Measurements from ENCODE around the gene IST1.

Gene IST1

DNA sequence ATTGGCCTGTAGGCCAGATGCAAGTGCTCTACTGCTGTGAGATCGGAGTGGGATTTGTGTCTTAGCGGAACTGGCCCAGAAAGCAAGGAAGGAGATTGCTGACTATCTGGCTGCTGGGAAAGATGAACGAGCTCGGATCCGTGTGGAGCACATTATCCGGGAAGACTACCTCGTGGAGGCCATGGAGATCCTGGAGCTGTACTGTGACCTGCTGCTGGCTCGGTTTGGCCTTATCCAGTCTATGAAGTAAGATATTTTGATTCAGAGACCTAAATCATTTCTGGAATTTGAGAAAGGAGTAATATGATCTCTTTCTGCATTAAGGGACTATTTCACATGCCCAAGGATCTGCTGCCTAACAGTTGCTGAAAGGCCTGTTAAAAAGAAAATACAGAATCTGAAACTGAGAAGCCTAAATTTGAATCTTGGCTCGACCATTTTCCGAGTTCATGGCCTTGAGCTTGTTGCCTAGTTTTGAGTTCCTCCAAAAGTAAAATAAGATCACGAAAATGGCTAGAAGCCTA, 21.1 kb downstream of the IST1 start:
- no peak overlapping the region for H3K4me3 Mint-ChIP-seq
- H3K27me3 Mint-ChIP-seq (ENCODE audit: low read depth), result no peaks in the 10 kb centered on the region
- no peaks in the 10 kb centered on the region for H3K9me3 Mint-ChIP-seq
- no peak for DNase-seq (ENCODE audit: low spot score)
- H3K27ac Mint-ChIP-seq, result no peak overlapping the region
- peaks cover 28% of the 10 kb centered on the region for H3K4me1 Mint-ChIP-seq (ENCODE audit: low read depth)
- peaks cover 76% of the 10 kb centered on the region for H3K36me3 Mint-ChIP-seq (ENCODE audit: low read depth)

- H3K27me3 Mint-ChIP-seq (ENCODE audit: low read depth), result no peaks in the 10 kb centered on the region
- no peaks in the 10 kb centered on the region for H3K9me3 Mint-ChIP-seq
- no peak overlapping the region for H3K4me3 Mint-ChIP-seq
- peaks cover 24% of the 10 kb centered on the region for H3K4me1 Mint-ChIP-seq (ENCODE audit: low read depth)
- no peak overlapping the region for H3K27ac Mint-ChIP-seq
- no peak for DNase-seq (ENCODE audit: low spot score)
- H3K36me3 Mint-ChIP-seq (ENCODE audit: low read depth), result peaks cover 80% of the 10 kb centered on the region
These were observed 22.6 kb downstream of the IST1 start for GRCh38 chr16:71917900-71918299.

DNA sequence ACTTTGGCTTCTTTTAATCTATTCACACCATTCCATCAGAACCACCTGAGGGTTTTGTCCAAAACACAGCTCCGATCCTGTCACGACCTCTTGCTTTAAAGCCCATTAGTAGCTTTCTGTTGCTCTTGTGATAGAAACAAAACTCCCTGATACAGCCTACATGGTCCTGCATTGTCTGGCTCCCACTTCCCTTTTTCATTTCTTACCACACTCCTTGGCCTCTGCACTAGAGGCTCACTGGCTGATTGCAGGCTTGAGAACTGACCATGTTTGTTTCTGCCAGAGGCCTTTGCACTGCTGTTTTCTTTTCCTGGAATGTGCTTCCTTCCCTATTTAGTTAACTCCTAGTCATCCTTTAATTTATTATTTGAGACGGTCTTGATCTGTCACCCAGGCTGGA, 23.7 kb downstream of the IST1 start:
- Mint-ChIP-seq H3K27me3 (ENCODE audit: low read depth) (no peaks in the 10 kb centered on the region), H3K9me3 (no peaks in the 10 kb centered on the region), H3K4me3 (no peak overlapping the region), H3K36me3 (ENCODE audit: low read depth) (peaks cover 81% of the 10 kb centered on the region), H3K27ac (no peak overlapping the region), H3K4me1 (ENCODE audit: low read depth) (peaks cover 22% of the 10 kb centered on the region)
- DNase-seq (ENCODE audit: low spot score), result no peak

- DNase-seq (ENCODE audit: low spot score), result no peak
- H3K9me3 Mint-ChIP-seq, result no peaks in the 10 kb centered on the region
- H3K27ac Mint-ChIP-seq, result no peak overlapping the region
These were observed 25.3 kb downstream of the IST1 start for GRCh38 chr16:71920658-71921057.

DNA sequence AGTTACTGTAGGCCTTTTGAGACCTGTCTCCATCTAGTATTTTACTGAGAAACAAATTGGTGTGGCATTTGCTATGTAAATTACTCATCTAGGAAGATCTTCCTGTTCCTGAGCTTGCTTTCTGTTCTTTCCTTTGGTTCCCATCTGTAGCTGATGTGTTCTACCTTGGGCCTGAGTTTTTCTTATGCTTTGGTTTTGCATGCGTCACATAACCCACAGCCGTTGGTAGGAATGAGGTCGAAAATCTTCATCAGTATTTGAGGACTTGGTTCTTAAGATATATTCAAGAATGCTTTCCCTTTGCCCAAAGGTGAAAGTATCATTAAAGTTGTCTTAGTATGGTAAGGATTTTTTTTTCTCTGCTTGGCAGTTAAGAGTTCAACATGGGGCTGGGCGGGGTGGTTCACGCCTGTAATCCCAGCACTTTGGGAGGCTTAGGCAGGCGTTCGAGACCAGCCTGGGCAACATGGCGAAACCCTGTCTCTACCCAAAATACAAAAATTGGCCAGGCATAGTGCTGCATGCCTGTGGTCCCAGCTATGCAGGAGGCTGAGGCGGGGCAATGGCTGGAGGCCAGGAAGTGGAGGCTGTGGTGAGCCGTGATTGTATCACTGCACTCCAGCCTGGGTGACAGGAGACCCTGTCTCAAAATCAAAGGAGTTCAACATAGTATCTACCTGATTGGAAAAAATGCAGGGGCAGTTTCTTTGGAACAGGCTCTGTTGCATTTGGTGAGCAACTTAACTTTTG, 28.8 kb downstream of the IST1 start:
- DNase-seq (ENCODE audit: low spot score), result no peak
- Mint-ChIP-seq H3K27ac (peak overlapping the region; percentile 65), H3K9me3 (no peaks in the 10 kb centered on the region), H3K27me3 (ENCODE audit: low read depth) (no peaks in the 10 kb centered on the region), H3K4me3 (no peak overlapping the region), H3K36me3 (ENCODE audit: low read depth) (peaks cover 73% of the 10 kb centered on the region), H3K4me1 (ENCODE audit: low read depth) (peaks cover 8% of the 10 kb centered on the region)

More at GRCh38 chr16:71920658-71921057, 25.3 kb downstream of the IST1 start:
- no peaks in the 10 kb centered on the region for H3K27me3 Mint-ChIP-seq (ENCODE audit: low read depth)
- H3K4me3 Mint-ChIP-seq, result no peak overlapping the region
- peaks cover 81% of the 10 kb centered on the region for H3K36me3 Mint-ChIP-seq (ENCODE audit: low read depth)
- peaks cover 19% of the 10 kb centered on the region for H3K4me1 Mint-ChIP-seq (ENCODE audit: low read depth)

GRCh38 chr16:71924710-71925109, 29.4 kb downstream of the IST1 start:
- Mint-ChIP-seq H3K36me3 (ENCODE audit: low read depth) (peaks cover 69% of the 10 kb centered on the region), H3K27ac (no peak overlapping the region)

GRCh38 chr16:71927383-71927782, 32.1 kb downstream of the IST1 start:
- Mint-ChIP-seq H3K4me3 (no peak overlapping the region), H3K4me1 (ENCODE audit: low read depth) (peaks cover 8% of the 10 kb centered on the region), H3K9me3 (no peaks in the 10 kb centered on the region), H3K27ac (peak overlapping the region; percentile 66), H3K36me3 (ENCODE audit: low read depth) (peaks cover 50% of the 10 kb centered on the region), H3K27me3 (ENCODE audit: low read depth) (no peaks in the 10 kb centered on the region)
- no peak for DNase-seq (ENCODE audit: low spot score)

More at GRCh38 chr16:71924710-71925109, 29.4 kb downstream of the IST1 start:
- DNase-seq (ENCODE audit: low spot score), result no peak
- Mint-ChIP-seq H3K4me3 (no peak overlapping the region), H3K4me1 (ENCODE audit: low read depth) (peaks cover 8% of the 10 kb centered on the region), H3K9me3 (no peaks in the 10 kb centered on the region), H3K27me3 (ENCODE audit: low read depth) (no peaks in the 10 kb centered on the region)

GRCh38 chr16:71927787-71928186, 32.5 kb downstream of the IST1 start:
- no peaks in the 10 kb centered on the region for H3K27me3 Mint-ChIP-seq (ENCODE audit: low read depth)
- no peak for DNase-seq (ENCODE audit: low spot score)
- H3K27ac Mint-ChIP-seq, result peak overlapping the region; percentile 66
- no peaks in the 10 kb centered on the region for H3K9me3 Mint-ChIP-seq
- no peak overlapping the region for H3K4me3 Mint-ChIP-seq
- H3K4me1 Mint-ChIP-seq (ENCODE audit: low read depth), result peaks cover 8% of the 10 kb centered on the region
- peaks cover 46% of the 10 kb centered on the region for H3K36me3 Mint-ChIP-seq (ENCODE audit: low read depth)

GRCh38 chr16:71929048-71929447, 33.7 kb downstream of the IST1 start:
- Mint-ChIP-seq H3K9me3 (no peaks in the 10 kb centered on the region), H3K27me3 (ENCODE audit: low read depth) (no peaks in the 10 kb centered on the region), H3K36me3 (ENCODE audit: low read depth) (peaks cover 39% of the 10 kb centered on the region), H3K4me3 (no peak overlapping the region), H3K4me1 (ENCODE audit: low read depth) (peaks cover 6% of the 10 kb centered on the region), H3K27ac (no peak overlapping the region)
- no peak for DNase-seq (ENCODE audit: low spot score)

- Mint-ChIP-seq H3K4me3 (no peak overlapping the region), H3K4me1 (ENCODE audit: low read depth) (peaks cover 3% of the 10 kb centered on the region), H3K36me3 (ENCODE audit: low read depth) (peaks cover 34% of the 10 kb centered on the region), H3K9me3 (no peaks in the 10 kb centered on the region), H3K27me3 (ENCODE audit: low read depth) (no peaks in the 10 kb centered on the region), H3K27ac (no peak overlapping the region)
- DNase-seq (ENCODE audit: low spot score), result no peak
These were observed 34.8 kb downstream of the IST1 start for GRCh38 chr16:71930013-71930563.

DNA sequence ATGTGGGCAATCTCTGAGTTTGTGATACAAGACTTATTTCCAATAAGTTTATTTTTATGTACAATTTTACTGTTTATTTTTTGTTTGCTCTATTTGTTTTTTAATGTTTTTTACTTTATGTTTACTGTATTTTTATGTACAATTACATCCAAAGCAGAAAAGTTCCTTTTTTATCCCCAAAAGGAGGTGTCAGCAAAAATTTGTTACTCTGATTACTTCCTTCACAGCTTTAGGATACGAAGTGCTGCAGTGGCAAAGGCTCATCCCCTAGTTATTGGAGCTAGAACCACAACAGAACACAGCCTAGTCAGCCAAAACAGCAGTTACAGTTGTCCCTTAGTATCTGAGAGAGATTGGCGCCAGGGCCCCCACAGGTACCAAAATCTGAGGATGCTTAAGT, 35.7 kb downstream of the IST1 start:
- H3K4me1 Mint-ChIP-seq (ENCODE audit: low read depth), result peaks cover 3% of the 10 kb centered on the region
- peaks cover 29% of the 10 kb centered on the region for H3K36me3 Mint-ChIP-seq (ENCODE audit: low read depth)
- no peaks in the 10 kb centered on the region for H3K27me3 Mint-ChIP-seq (ENCODE audit: low read depth)
- no peaks in the 10 kb centered on the region for H3K9me3 Mint-ChIP-seq
- H3K27ac Mint-ChIP-seq, result no peak overlapping the region
- H3K4me3 Mint-ChIP-seq, result no peak overlapping the region
- no peak for DNase-seq (ENCODE audit: low spot score)

DNA sequence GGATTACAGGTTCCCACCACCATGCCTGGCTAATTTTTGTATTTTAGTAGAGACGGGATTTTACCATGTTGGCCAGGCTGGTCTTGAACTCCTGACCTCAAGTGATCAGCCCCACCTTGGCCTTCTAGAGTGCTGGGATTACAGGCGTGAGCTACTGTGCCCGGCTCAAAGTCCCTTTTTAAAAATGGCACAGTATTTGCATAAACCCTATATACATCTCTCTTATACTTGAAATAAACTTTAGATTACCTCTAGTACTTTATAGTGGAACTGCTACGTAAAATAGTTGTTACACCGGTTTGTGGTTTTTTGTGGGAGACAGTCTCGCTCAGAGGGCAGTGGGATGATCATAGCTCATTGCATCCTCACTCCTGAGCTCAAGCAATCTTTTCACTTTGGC, 36.3 kb downstream of the IST1 start:
- Mint-ChIP-seq H3K9me3 (no peaks in the 10 kb centered on the region), H3K4me1 (ENCODE audit: low read depth) (peaks cover 3% of the 10 kb centered on the region), H3K27me3 (ENCODE audit: low read depth) (no peaks in the 10 kb centered on the region), H3K4me3 (no peak overlapping the region), H3K27ac (no peak overlapping the region), H3K36me3 (ENCODE audit: low read depth) (peaks cover 26% of the 10 kb centered on the region)
- DNase-seq (ENCODE audit: low spot score), result no peak

GRCh38 chr16:71933017-71933416, 37.7 kb downstream of the IST1 start:
- H3K9me3 Mint-ChIP-seq, result no peaks in the 10 kb centered on the region
- H3K36me3 Mint-ChIP-seq (ENCODE audit: low read depth), result peaks cover 14% of the 10 kb centered on the region
- H3K27ac Mint-ChIP-seq, result no peak overlapping the region
- H3K4me1 Mint-ChIP-seq (ENCODE audit: low read depth), result no peaks in the 10 kb centered on the region
- no peak overlapping the region for H3K4me3 Mint-ChIP-seq
- no peak for DNase-seq (ENCODE audit: low spot score)
- no peaks in the 10 kb centered on the region for H3K27me3 Mint-ChIP-seq (ENCODE audit: low read depth)

DNA sequence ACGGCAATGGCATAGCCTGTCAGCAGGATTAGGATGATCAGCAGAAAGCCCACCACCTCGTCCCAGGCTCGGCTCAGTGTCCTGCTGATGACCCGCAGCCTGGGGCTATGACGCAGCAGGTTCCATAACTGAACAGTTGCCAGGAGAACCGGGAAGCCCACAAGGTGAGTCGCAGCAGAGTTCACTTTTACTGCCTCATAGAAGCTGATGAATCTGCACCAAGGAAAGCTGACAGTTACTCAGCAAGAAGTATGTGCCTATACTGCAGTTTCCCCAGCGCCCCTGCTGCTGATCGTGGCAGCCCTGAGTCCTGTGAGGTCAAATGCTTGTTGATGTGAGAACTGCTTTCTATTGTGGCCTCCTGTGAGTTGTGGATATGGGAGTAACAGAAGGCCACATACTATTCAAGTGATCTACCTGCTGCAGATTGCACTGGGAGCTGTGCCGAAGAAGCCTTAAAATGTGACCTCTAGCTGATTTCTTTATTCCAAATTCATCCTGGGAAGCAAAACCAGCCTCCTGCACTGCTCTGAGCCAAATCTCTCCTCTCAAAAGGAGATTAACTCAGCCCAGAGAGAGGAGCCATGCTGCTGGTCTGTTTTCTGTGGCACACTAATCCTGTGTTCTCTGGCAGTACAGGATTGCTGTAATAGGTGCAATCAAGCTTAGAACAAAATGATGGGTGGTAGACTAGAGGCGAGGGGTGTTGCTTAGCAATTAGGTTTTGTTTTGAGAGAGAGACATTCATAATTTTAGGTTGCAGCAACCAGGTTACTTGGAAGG, 38.8 kb downstream of the IST1 start:
- no peak for DNase-seq (ENCODE audit: low spot score)
- H3K4me3 Mint-ChIP-seq, result no peak overlapping the region
- H3K27ac Mint-ChIP-seq, result no peak overlapping the region
- no peaks in the 10 kb centered on the region for H3K27me3 Mint-ChIP-seq (ENCODE audit: low read depth)
- H3K9me3 Mint-ChIP-seq, result no peaks in the 10 kb centered on the region
- H3K4me1 Mint-ChIP-seq (ENCODE audit: low read depth), result no peaks in the 10 kb centered on the region
- peaks cover 9% of the 10 kb centered on the region for H3K36me3 Mint-ChIP-seq (ENCODE audit: low read depth)
